MG63 (cell line): ENCODE data around the gene PRMT3. TPM values are rescaled to one million over a fixed set of nuclear protein-coding genes. Genes with fewer than 3 reads are reported as not detected.
"Not testable (repeated sequence)": the region's sequence is repeated elsewhere in the genome, so short reads cannot be mapped to it uniquely, and the experiment has no call there.

Experiments
- DNase-seq: peaks from one replicate; pipeline ENCODE4 v3.0.0-alpha.2; 2020
- H3K27me3 ChIP-seq: fragments of 250-450 bp; sonication (Bioruptor Pico); 2 replicates; pipeline ENCODE4 v1.5.1; 2020; ENCODE audit warnings: mild to moderate bottlenecking, moderate library complexity
- H3K36me3 ChIP-seq: fragments of 250-450 bp; sonication (Bioruptor Pico); 2 replicates; pipeline ENCODE4 v1.5.1; 2020; ENCODE audit warnings: mild to moderate bottlenecking, moderate library complexity
- H3K4me3 ChIP-seq: fragments of 250-450 bp; sonication (Bioruptor Pico); 2 replicates; pipeline ENCODE4 v1.5.1; 2020; ENCODE audit warnings: mild to moderate bottlenecking, moderate library complexity
- H3K9me3 ChIP-seq: fragments of 250-450 bp; sonication (Bioruptor Pico); 2 replicates; pipeline ENCODE4 v1.5.1; 2020; ENCODE audit warnings: mild to moderate bottlenecking, moderate library complexity
- total RNA-seq: library from RNA; depleted of rRNA; stranded (reverse); fragments of >200 nt; shearing (Covaris generic); gene quantifications from 2 replicates; pipeline ENCODE4 v1.2.3, GENCODE V29; 2014; ENCODE audit warnings: low replicate concordance; rRNA removed

PRMT3 gene
- total RNA-seq, 1 experiment from 2014 or later: 19.0 TPM

DNA sequence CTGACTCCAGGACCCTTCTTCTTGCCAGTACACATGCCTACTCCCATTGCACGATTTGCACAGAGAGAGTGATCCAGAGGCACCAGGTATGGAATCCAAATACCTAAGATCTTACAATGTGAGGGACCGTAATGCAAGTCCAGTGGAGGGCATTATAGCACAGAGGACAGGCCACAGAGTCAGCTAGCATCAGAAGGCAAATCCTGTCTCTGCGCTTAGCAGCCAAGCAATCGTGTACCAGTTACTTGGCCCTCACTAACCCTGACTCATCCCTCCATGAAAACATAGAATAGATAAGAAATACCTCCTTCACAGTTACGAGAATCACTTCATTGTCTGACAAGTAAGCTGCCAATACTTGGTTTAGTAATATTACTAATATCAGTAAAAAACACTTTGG, 142.2 kb downstream of the PRMT3 start:
- DNase-seq: no peak
- Histone ChIP-seq H3K27me3 (no peaks in the 10 kb centered on the region), H3K9me3 (no peaks in the 10 kb centered on the region), H3K4me3 (no peak overlapping the region), H3K36me3 (no peaks in the 10 kb centered on the region)

DNA sequence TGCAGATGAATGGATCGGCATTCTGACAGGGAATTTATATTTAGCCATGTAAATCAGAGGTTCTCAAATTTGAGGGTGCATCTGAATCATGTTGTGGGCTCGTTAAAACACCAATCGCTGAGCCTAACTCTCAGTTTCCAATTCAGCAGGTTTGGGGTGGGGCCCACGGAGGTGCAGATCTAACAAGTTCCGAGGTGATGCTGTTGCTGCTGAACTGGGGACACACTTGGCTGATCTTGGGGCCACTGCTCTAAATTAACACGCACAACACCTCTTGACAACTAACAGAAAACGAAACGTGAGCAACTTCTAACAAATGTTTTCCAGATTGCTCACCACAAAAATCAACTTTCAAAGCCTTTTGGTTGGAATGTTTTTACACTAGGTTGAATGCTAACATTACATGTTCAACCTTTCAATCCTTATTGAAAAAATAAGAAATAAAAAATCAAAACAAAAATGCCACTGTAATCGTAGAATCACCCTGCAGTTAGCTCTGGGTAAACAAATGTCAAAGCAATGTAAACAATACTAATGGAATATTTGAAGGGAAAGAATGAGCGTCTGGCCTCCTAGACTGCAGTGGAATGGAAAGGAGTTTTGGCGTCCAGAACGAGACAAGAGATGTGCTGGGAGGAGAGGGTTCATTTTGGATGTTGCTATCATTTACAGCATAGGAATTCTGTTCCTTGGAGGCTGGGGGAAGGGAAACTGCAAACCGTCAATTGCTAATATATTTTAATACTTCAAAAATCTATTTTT, 143.6 kb downstream of the PRMT3 start:
- Histone ChIP-seq H3K4me3 (no peak overlapping the region), H3K27me3 (no peaks in the 10 kb centered on the region), H3K9me3 (no peaks in the 10 kb centered on the region), H3K36me3 (no peaks in the 10 kb centered on the region)
- DNase-seq: no peak

- Histone ChIP-seq H3K4me3 (no peak overlapping the region), H3K27me3 (no peaks in the 10 kb centered on the region), H3K9me3 (no peaks in the 10 kb centered on the region), H3K36me3 (no peaks in the 10 kb centered on the region)
- DNase-seq: no peak
Observed at GRCh38 chr11:20535271-20535881, 147.9 kb downstream of the PRMT3 start.

- Histone ChIP-seq H3K36me3 (no peaks in the 10 kb centered on the region), H3K9me3 (no peaks in the 10 kb centered on the region), H3K27me3 (no peaks in the 10 kb centered on the region), H3K4me3 (no peak overlapping the region)
- no peak for DNase-seq
Observed at GRCh38 chr11:20536365-20536764, 148.8 kb downstream of the PRMT3 start.

GRCh38 chr11:20536784-20537183, 149.3 kb downstream of the PRMT3 start:
- no peaks in the 10 kb centered on the region for H3K9me3 ChIP-seq
- H3K27me3 ChIP-seq: no peaks in the 10 kb centered on the region
- H3K4me3 ChIP-seq: no peak overlapping the region
- DNase-seq: no peak
- H3K36me3 ChIP-seq: no peaks in the 10 kb centered on the region

- H3K9me3 ChIP-seq: no peaks in the 10 kb centered on the region
- no peak overlapping the region for H3K4me3 ChIP-seq
- H3K36me3 ChIP-seq: no peaks in the 10 kb centered on the region
- DNase-seq: no peak
- H3K27me3 ChIP-seq: no peaks in the 10 kb centered on the region
Observed at GRCh38 chr11:20541503-20541902, 154.0 kb downstream of the PRMT3 start.

GRCh38 chr11:20544603-20545237, 157.2 kb downstream of the PRMT3 start:
- Histone ChIP-seq H3K27me3 (no peaks in the 10 kb centered on the region), H3K4me3 (no peak overlapping the region), H3K9me3 (no peaks in the 10 kb centered on the region)

GRCh38 chr11:20547411-20547810, 159.9 kb downstream of the PRMT3 start:
- Histone ChIP-seq H3K27me3 (no peaks in the 10 kb centered on the region), H3K4me3 (no peak overlapping the region), H3K36me3 (no peaks in the 10 kb centered on the region), H3K9me3 (no peaks in the 10 kb centered on the region)
- DNase-seq: peak; percentile 3

More at GRCh38 chr11:20544603-20545237, 157.2 kb downstream of the PRMT3 start:
- no peaks in the 10 kb centered on the region for H3K36me3 ChIP-seq
- no peak for DNase-seq

DNA sequence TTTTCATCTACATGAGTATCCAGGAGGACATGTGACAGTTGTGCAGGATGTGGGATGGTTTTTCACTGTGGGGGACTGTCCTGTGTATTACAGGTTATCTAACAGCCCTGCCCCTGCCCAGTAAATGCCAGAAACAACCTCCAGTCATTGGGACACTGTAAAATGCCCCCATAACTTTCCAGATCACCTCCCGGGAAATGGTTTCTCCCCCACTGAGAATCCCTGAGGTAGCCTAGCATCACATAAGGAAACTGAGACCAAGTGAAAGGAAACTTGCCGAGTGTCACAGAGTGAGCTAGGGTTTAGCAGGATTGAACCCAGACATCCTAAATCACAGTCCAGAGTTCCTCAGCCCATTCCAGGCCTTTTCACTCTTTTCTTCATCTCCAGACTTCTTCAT, 163.6 kb downstream of the PRMT3 start:
- no peak for DNase-seq
- Histone ChIP-seq H3K9me3 (no peaks in the 10 kb centered on the region), H3K27me3 (no peaks in the 10 kb centered on the region), H3K4me3 (no peak overlapping the region), H3K36me3 (no peaks in the 10 kb centered on the region)

DNA sequence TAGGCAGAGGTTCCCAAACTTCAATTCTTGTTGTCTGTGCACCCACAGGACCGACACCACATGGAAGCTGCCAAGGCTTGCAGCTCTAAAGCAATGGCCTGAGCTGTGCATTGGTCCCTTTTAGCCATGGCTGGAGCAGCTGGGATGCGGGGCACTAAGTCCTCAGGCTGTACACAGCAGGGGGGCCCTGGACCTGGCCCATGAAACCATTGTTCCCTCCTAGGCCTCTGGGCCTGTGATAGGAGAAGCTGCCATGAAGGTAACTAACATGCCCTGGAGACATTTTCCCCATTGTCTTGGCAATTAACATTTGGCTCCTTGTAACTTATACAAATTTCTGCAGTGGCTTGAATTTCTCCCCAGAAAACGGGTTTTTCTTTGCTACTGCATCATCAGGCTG, 168.3 kb downstream of the PRMT3 start:
- no peaks in the 10 kb centered on the region for H3K36me3 ChIP-seq
- no peak overlapping the region for H3K4me3 ChIP-seq
- no peak for DNase-seq
- no peaks in the 10 kb centered on the region for H3K9me3 ChIP-seq
- H3K27me3 ChIP-seq: no peaks in the 10 kb centered on the region

DNA sequence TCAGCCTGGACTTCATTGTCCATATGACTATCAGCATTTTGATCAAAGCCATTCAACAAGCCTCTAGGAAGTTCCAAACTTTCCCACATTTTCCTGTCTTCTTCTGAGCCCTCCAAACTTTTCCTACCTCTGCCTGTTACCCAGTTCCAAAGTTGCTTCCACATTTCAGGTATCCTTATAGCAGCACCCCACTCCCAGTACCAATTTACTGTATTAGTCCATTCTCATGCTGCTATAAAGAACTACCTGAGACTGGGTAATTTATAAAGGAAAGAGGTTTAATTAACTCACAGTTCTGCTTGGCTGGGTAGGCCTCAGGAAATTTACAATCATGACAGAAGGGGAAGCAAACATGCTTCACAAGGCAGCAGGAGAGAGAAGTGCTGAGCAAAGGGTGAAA, 168.9 kb downstream of the PRMT3 start:
- not testable (repeated sequence) for DNase-seq, H3K27me3 ChIP-seq, H3K4me3 ChIP-seq, H3K36me3 ChIP-seq, H3K9me3 ChIP-seq

- Histone ChIP-seq H3K36me3 (no peaks in the 10 kb centered on the region), H3K27me3 (no peaks in the 10 kb centered on the region), H3K4me3 (no peak overlapping the region), H3K9me3 (no peaks in the 10 kb centered on the region)
- no peak for DNase-seq
Observed at GRCh38 chr11:20558741-20559140, 171.2 kb downstream of the PRMT3 start.

Other genes starting within 250 kb of the PRMT3 start
- not detected in 2 replicates for gene DBX1, start 227.2 kb upstream of the PRMT3 start, total RNA-seq
- 0.36 and 2.6 TPM in 2 replicates for gene HTATIP2, start 24.0 kb upstream of the PRMT3 start, total RNA-seq
- gene SLC6A5, start 211.9 kb downstream of the PRMT3 start, total RNA-seq: not detected in 2 replicates